GM12878 (cell line): ENCODE measurements around the gene ZNF407. TPM values are rescaled to one million over a fixed set of nuclear protein-coding genes. Genes with fewer than 3 reads are reported as not detected.
A peak's percentile ranks its signal among the peaks of the same experiment; 100 is the strongest.

Source experiments
- ATAC-seq: fragments of 200-7000 bp; cut with Tn5 transposase; 3 replicates; pipeline ENCODE4 v1.9.1; 2020; ENCODE audit warnings: mild to moderate bottlenecking, moderate library complexity
- BruUV-seq: library from RNA; stranded (reverse); fragments of 400-500 nt; replicated peaks from 2 replicates; lab custom pipeline; 2021; lab: Mats Ljungman, UMichigan
- CTCF ChIA-PET: fragments of 300-600 bp; sonication (Branson Sonifier 250); formaldehyde crosslinking; extraction: SDS; loops from one replicate; lab custom pipeline; 2021; ENCODE audit warnings: inconsistent platforms; lab: Yijun Ruan, JAX
- POLR2A ChIA-PET: fragments of 350-600 bp; formaldehyde crosslinking; extraction: SDS; loops from one replicate; lab custom pipeline; 2021; ENCODE audit warnings: inconsistent platforms; lab: Charles Lee
- RAD21 ChIA-PET: fragments of 300-600 bp; sonication (Branson Sonifier 250); formaldehyde crosslinking; loops from one replicate; lab custom pipeline; 2023; ENCODE audit warnings: antibody characterized with exemption; ENCODE audit not compliant: unreplicated experiment; lab: Charles Lee
- SMC1A ChIA-PET: fragments of 300-600 bp; sonication (Branson Sonifier 250); formaldehyde crosslinking; loops from one replicate; lab custom pipeline; 2023; ENCODE audit not compliant: unreplicated experiment, uncharacterized antibody; lab: Charles Lee
- DNase-seq: peaks from one replicate; pipeline ENCODE4 v3.0.0-alpha.2; 2011; ENCODE audit warnings: low read depth, low spot score
- FAIRE-seq: peaks from 3 replicates; lab custom pipeline; 2011; peaks lifted over from hg19 to GRCh38; lab: Jason Lieb, UNC
- H2AFZ ChIP-seq: 2 replicates; pipeline ENCODE4 v1.6.0; 2011; ENCODE audit warnings: low read depth, low read length, control low read depth; ENCODE audit not compliant: control insufficient read depth
- H3K27ac ChIP-seq: 2 replicates; pipeline ENCODE4 v1.5.1; 2011; ENCODE audit warnings: control low read depth; ENCODE audit not compliant: control insufficient read depth, insufficient read depth
- H3K27me3 ChIP-seq, 2 experiments: replicated peaks in 1 of 2; 2 replicates each; pipeline versions ENCODE4 v1.6.0 to v1.6.1; 2011; ENCODE audit warnings: low read length in 1 of 2; ENCODE audit not compliant: control insufficient read depth in 2 of 2, insufficient read depth in 2 of 2
- H3K36me3 ChIP-seq, 2 experiments: 2 replicates each; pipeline ENCODE4 v1.5.1; 2011; ENCODE audit warnings: low read length in 1 of 2; ENCODE audit not compliant: control insufficient read depth in 2 of 2, insufficient read depth in 2 of 2
- H3K4me1 ChIP-seq: 2 replicates; pipeline ENCODE4 v1.6.1; 2011; ENCODE audit warnings: mild to moderate bottlenecking, low read length, moderate library complexity, mixed read lengths; ENCODE audit not compliant: control insufficient read depth, insufficient read depth
- H3K4me2 ChIP-seq: 2 replicates; pipeline ENCODE4 v1.6.0; 2011; ENCODE audit warnings: control low read depth; ENCODE audit not compliant: control insufficient read depth, insufficient read depth
- H3K4me3 ChIP-seq: fragments of 200-600 bp; sonication (generic); 2 replicates; pipeline ENCODE4 v1.5.1; 2016
- H3K79me2 ChIP-seq: 2 replicates; pipeline ENCODE4 v1.6.0; 2011; ENCODE audit warnings: low read length; ENCODE audit not compliant: control insufficient read depth, insufficient read depth
- H3K9ac ChIP-seq: 2 replicates; pipeline ENCODE4 v1.8.0; 2011; ENCODE audit warnings: low read length, control low read depth, mixed read lengths; ENCODE audit not compliant: control insufficient read depth, insufficient read depth
- H3K9me3 ChIP-seq: replicated peaks from 3 replicates; pipeline ENCODE4 v1.5.1; 2011; ENCODE audit warnings: mild to moderate bottlenecking, low read length; ENCODE audit not compliant: control insufficient read depth, insufficient read depth
- H4K20me1 ChIP-seq: 2 replicates; pipeline ENCODE4 v1.6.0; 2011; ENCODE audit not compliant: control insufficient read depth, insufficient read depth
- CBX5 ChIP-seq: sonication (generic); IDR thresholded peaks from 2 replicates; pipeline ENCODE4 v1.6.1; 2016; ENCODE audit warnings: low read depth, moderate library complexity, mild to moderate bottlenecking, inconsistent platforms
- E2F4 ChIP-seq: IDR thresholded peaks from 2 replicates; pipeline ENCODE4 v1.6.1; 2012; ENCODE audit warnings: low read depth, low read length, improper control_type of control experiment
- IKZF2 ChIP-seq, 2 experiments: fragments of 450-650 bp; IDR thresholded peaks; 2 replicates each; pipeline ENCODE4 v1.6.1; 2017; ENCODE audit warnings: mild to moderate bottlenecking in 2 of 2, moderate library complexity in 2 of 2
- MLLT1 ChIP-seq: fragments of 450-650 bp; IDR thresholded peaks from 2 replicates; pipeline ENCODE4 v1.6.1; 2016; ENCODE audit warnings: mild to moderate bottlenecking
- USF1 ChIP-seq: IDR thresholded peaks from 2 replicates; pipeline ENCODE4 v1.6.1; 2011; ENCODE audit warnings: borderline replicate concordance, low read depth, mild to moderate bottlenecking, moderate library complexity, mixed read lengths, low read length; ENCODE audit not compliant: insufficient read depth; ENCODE audit errors: extremely low read length
- WGBS: methylation state at CpG from one replicate; pipeline ENCODE4 v1.1.6; 2016; ENCODE audit warnings: low lambda C conversion rate; ENCODE audit not compliant: insufficient replicate concordance, insufficient coverage; ENCODE audit errors: missing lambda C conversion rate; 5-methylcytosine and 5-hydroxymethylcytosine counted together
- in situ Hi-C: fragments of 300-500 bp; cut with MboI; formaldehyde crosslinking; loops from 9 replicates; pipeline ENCODE4 v1.14.3; 2018; ENCODE audit warnings: mixed read lengths
- intact Hi-C: fragments of 100-400 bp; cut with micrococcal nuclease; formaldehyde crosslinking; loops from one replicate; pipeline ENCODE4 v1.14.2; 2022; ENCODE audit not compliant: unreplicated experiment
- polyA plus RNA-seq, 11 experiments: library from polyadenylated mRNA; depleted of rRNA in 4 of 11; unstranded in 6 of 11; stranded (reverse) in 5 of 11; fragments of >200 nt; fragmentation: Nextera tagmentation in 4 of 11; fragmentation: Illumina TruSeq in 1 of 11; extraction: Ambion mirVana in 4 of 11; extraction: Trizol in 1 of 11; gene quantifications; 1 replicate in 1 of 11; 2 replicates in 10 of 11; pipeline versions ENCODE4 v1.2.1 to v1.2.3, GENCODE V29; 2011 to 2016; ENCODE audit warnings: inconsistent platforms in 2 of 11, missing spikeins in 2 of 11, low read depth in 1 of 11
- total RNA-seq, 4 experiments: library from RNA; depleted of rRNA in 3 of 4; stranded (reverse); fragments of >200 nt in 3 of 4; fragmentation: Illumina TruSeq in 1 of 4; extraction: Trizol in 1 of 4; gene quantifications; 2 replicates each; pipeline versions ENCODE4 v1.2.1 to v1.2.3, GENCODE V29; 2013 to 2021
- TF ChIP-seq, protein P1 (sequence below): IDR thresholded peaks from 2 replicates; pipeline ENCODE4 v1.6.1; 2012; ENCODE audit warnings: low read length, inconsistent platforms

Gene ZNF407
- total and polyA plus RNA-seq, 10 of the 15 experiments (the other 5 are each of a cell fraction or from before 2014, with no cell fraction given) = 0.69 to 11.6 (median 5.3) TPM

- no peak for DNase-seq
- in situ Hi-C loops = no loop called here
- H3K4me2 ChIP-seq = peak overlapping the region; percentile 43
- no peak overlapping the region; the same call in 1 of the 2 replicates for H3K27ac ChIP-seq
- intact Hi-C loops = loop anchor here (10.0 kb wide), 1 partner anchor 407 kb away; the partner anchor contains the start of gene PTGR3
- ChIA-PET CTCF (interaction anchor here (0.7 to 2.6 kb wide), 8 partner anchors 11 to 166 kb away, joined by 3 to 16 read pairs (median 4); no protein-coding TSS in a partner anchor), POLR2A (interaction anchor here (0.8 to 2.5 kb wide), 2 partner anchors 9 to 196 kb away, joined by 3 to 13 read pairs; no protein-coding TSS in a partner anchor), SMC1A (interaction anchor here (0.6 to 4.4 kb wide), 15 partner anchors 9 to 681 kb away, joined by 3 to 26 read pairs (median 4); no protein-coding TSS in a partner anchor), RAD21 (interaction anchor here (0.6 to 2.2 kb wide), 5 partner anchors 9 to 559 kb away, joined by 3 to 19 read pairs (median 6); no protein-coding TSS in a partner anchor)
- no peaks in the 10 kb centered on the region for H3K9me3 ChIP-seq
- peaks cover 16% of the 10 kb centered on the region; the same call in 1 of the 2 replicates for H3K4me1 ChIP-seq
- TF ChIP-seq E2F4 (no peak), MLLT1 (peak; percentile 49; the same call in 1 of the 2 replicates), IKZF2 (IDR thresholded peaks at IDR 0.05) (0 out of 4 replicates have a peak, but pooled peaks of 1 of the 2 experiments have one; percentile 50), USF1 (no peak), CBX5 (0 out of 2 replicates have a peak, but pooled peaks have one; percentile 11)
- TF ChIP-seq, protein P1, sequence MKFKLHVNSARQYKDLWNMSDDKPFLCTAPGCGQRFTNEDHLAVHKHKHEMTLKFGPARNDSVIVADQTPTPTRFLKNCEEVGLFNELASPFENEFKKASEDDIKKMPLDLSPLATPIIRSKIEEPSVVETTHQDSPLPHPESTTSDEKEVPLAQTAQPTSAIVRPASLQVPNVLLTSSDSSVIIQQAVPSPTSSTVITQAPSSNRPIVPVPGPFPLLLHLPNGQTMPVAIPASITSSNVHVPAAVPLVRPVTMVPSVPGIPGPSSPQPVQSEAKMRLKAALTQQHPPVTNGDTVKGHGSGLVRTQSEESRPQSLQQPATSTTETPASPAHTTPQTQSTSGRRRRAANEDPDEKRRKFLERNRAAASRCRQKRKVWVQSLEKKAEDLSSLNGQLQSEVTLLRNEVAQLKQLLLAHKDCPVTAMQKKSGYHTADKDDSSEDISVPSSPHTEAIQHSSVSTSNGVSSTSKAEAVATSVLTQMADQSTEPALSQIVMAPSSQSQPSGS = no peak
- H4K20me1 ChIP-seq = no peaks in the 10 kb centered on the region
- no peaks in the 10 kb centered on the region for H3K27me3 ChIP-seq
- no peak overlapping the region for H3K9ac ChIP-seq
- BruUV-seq = no TSS peak
- peak; percentile 56 for ATAC-seq
- H2AFZ ChIP-seq = peak overlapping the region; percentile 40
- no peak for FAIRE-seq
- H3K36me3 ChIP-seq = no peaks in the 10 kb centered on the region
- WGBS = 82% methylated on average over 6 of the region's 6 CpGs
- H3K79me2 ChIP-seq = no peaks in the 10 kb centered on the region
- H3K4me3 ChIP-seq = peak overlapping the region; percentile 49; the same call in 1 of the 2 replicates
Measured at GRCh38 chr18:74797577-74798151, 200.0 kb downstream of the ZNF407 start.
